NCI-H1105 (cell line): ENCODE results near the gene PNPLA5.

Experiments used
- DNase-seq: peaks from one replicate; lab custom pipeline; 2025; lab: John Stamatoyannopoulos, UW

Gene PNPLA5

GRCh38 chr22:43838571-43839307 lies 53.1 kb downstream of the PNPLA5 start:
- no peak for DNase-seq

GRCh38 chr22:43838161-43838560 lies 53.7 kb downstream of the PNPLA5 start:
- DNase-seq: no peak

- no peak for DNase-seq
Observed at GRCh38 chr22:43837666-43838065, 54.1 kb downstream of the PNPLA5 start.

GRCh38 chr22:43835736-43836135 lies 56.1 kb downstream of the PNPLA5 start:
- no peak for DNase-seq

GRCh38 chr22:43835166-43835565 lies 56.6 kb downstream of the PNPLA5 start:
- no peak for DNase-seq

- no peak for DNase-seq
Observed at GRCh38 chr22:43833286-43834240, 58.2 kb downstream of the PNPLA5 start.

- no peak for DNase-seq
Observed at GRCh38 chr22:43832393-43833265, 59.2 kb downstream of the PNPLA5 start.

GRCh38 chr22:43831561-43832392 lies 60.0 kb downstream of the PNPLA5 start:
- DNase-seq: no peak

- DNase-seq: no peak
Observed at GRCh38 chr22:43830931-43831560, 60.8 kb downstream of the PNPLA5 start.

- no peak for DNase-seq
Observed at GRCh38 chr22:43829904-43830851, 61.6 kb downstream of the PNPLA5 start.
